GM12872 (cell line): ENCODE results near the gene PIM1.

Experiments
- CTCF ChIP-seq: IDR thresholded peaks from 3 replicates; pipeline ENCODE4 v1.5.1; 2011; ENCODE audit warnings: low read depth, mild to moderate bottlenecking, low read length, moderate library complexity; ENCODE audit not compliant: insufficient read depth

PIM1 gene

GRCh38 chr6:37134396-37135191 is 35.4 kb upstream of the PIM1 start:
- no peak for TF ChIP-seq CTCF

- TF ChIP-seq CTCF = no peak
These were observed 33.9 kb upstream of the PIM1 start for GRCh38 chr6:37135835-37136694.

- no peak for TF ChIP-seq CTCF
These were observed 33.1 kb upstream of the PIM1 start for GRCh38 chr6:37136821-37137200.

- no peak for TF ChIP-seq CTCF
These were observed 32.5 kb upstream of the PIM1 start for GRCh38 chr6:37137201-37138090.

GRCh38 chr6:37138856-37139229 is 31.1 kb upstream of the PIM1 start:
- TF ChIP-seq CTCF = no peak

- no peak for TF ChIP-seq CTCF
These were observed 30.6 kb upstream of the PIM1 start for GRCh38 chr6:37139230-37139962.
